Suppressor macrophage treated with lipopolysaccharide for 4 hours (primary cell): Measurements from ENCODE around the gene BEX5.
"Not testable (repeated sequence)": the region's sequence is repeated elsewhere in the genome, so short reads cannot be mapped to it uniquely, and the experiment has no call there.

ENCODE experiments used
- DNase-seq: peaks from one replicate; pipeline ENCODE4 v3.0.0-alpha.2; 2020

The BEX5 gene

GRCh38 chrX:102155806-102156179, at the start of gene BEX5:
Gene BEX5, minus strand, starts transcription at chrX:102155977. Its CDS starts 1,712 bp downstream, at chrX:102154265.
- peak; percentile 43 for DNase-seq

GRCh38 chrX:102185967-102186720, 30.4 kb upstream of the BEX5 start:
- DNase-seq = no peak

- DNase-seq = no peak
Observed at GRCh38 chrX:102154900-102155805, 624 bp downstream of the BEX5 start.

GRCh38 chrX:102154218-102154860, 1.4 kb downstream of the BEX5 start:
- DNase-seq = no peak

GRCh38 chrX:102142274-102142673, 13.5 kb downstream of the BEX5 start, which contains the start of gene TCEAL6:
Gene TCEAL6, minus strand, starts transcription at chrX:102142481.
- not testable (repeated sequence) for DNase-seq

- DNase-seq = not testable (repeated sequence)
Observed at GRCh38 chrX:102141631-102142030, 14.1 kb downstream of the BEX5 start.

- DNase-seq = not testable (repeated sequence)
Observed at GRCh38 chrX:102140876-102141275, 14.9 kb downstream of the BEX5 start.

GRCh38 chrX:102138064-102138463, 17.7 kb downstream of the BEX5 start:
- DNase-seq = no peak

GRCh38 chrX:102129473-102129872, 26.3 kb downstream of the BEX5 start:
- DNase-seq = peak; percentile 1

GRCh38 chrX:102126863-102127262, 28.9 kb downstream of the BEX5 start:
- no peak for DNase-seq

- DNase-seq = not testable (repeated sequence)
Observed at GRCh38 chrX:102126080-102126818, 29.5 kb downstream of the BEX5 start.

- DNase-seq = not testable (repeated sequence)
Observed at GRCh38 chrX:102125436-102125835, 30.3 kb downstream of the BEX5 start, which contains the start of gene TCEAL2. Gene TCEAL2, plus strand, starts transcription at chrX:102125679. Its CDS starts 1,152 bp downstream, at chrX:102126831.

- DNase-seq = not testable (repeated sequence)
Observed at GRCh38 chrX:102125014-102125413, 30.8 kb downstream of the BEX5 start.

GRCh38 chrX:102115748-102116147, 40.0 kb downstream of the BEX5 start:
- DNase-seq = no peak

GRCh38 chrX:102113367-102113766, 42.4 kb downstream of the BEX5 start:
- DNase-seq = no peak
